HEK293 (cell line): ENCODE results near the gene SHTN1.

ENCODE experiments used
- CTCF ChIA-PET: fragments of 350-600 bp; formaldehyde crosslinking; extraction: SDS; loops from one replicate; lab custom pipeline; 2021; ENCODE audit warnings: antibody characterized with exemption; lab: Yijun Ruan, JAX
- POLR2A ChIA-PET: fragments of 300-600 bp; formaldehyde crosslinking; extraction: SDS; loops from one replicate; lab custom pipeline; 2020; ENCODE audit warnings: antibody characterized with exemption, inconsistent platforms; lab: Yijun Ruan, JAX
- H3K27ac ChIP-seq: fragments of 200-500 bp; sonication (Bioruptor generic); 2 replicates; pipeline ENCODE4 v1.5.1; 2014; ENCODE audit warnings: low read depth, low read length, control low read depth, inconsistent platforms; ENCODE audit errors: extremely low read depth
- H3K36me3 ChIP-seq, 2 experiments: fragments of 200-500 bp in 1 of 2; sonication (Bioruptor generic) in 1 of 2; 1 replicate in 1 of 2; 2 replicates in 1 of 2; pipeline ENCODE4 v1.5.1; 2014 to 2017; ENCODE audit warnings: inconsistent platforms in 2 of 2, low read length in 2 of 2; ENCODE audit not compliant: control insufficient read depth in 2 of 2, insufficient read depth in 1 of 2
- H3K4me1 ChIP-seq: fragments of 200-500 bp; sonication (Bioruptor generic); 2 replicates; pipeline ENCODE4 v1.5.1; 2014; ENCODE audit warnings: mild to moderate bottlenecking, low read length, inconsistent platforms; ENCODE audit not compliant: control insufficient read depth, insufficient read depth
- H3K4me3 ChIP-seq: 2 replicates; pipeline ENCODE4 v1.5.1; 2011; ENCODE audit warnings: low read depth, mild to moderate bottlenecking, control low read depth, low read length, moderate library complexity
- H3K9me3 ChIP-seq: fragments of 200-500 bp; sonication (Bioruptor generic); 2 replicates; pipeline ENCODE4 v1.5.1; 2014; ENCODE audit warnings: low read depth, low read length, inconsistent platforms; ENCODE audit not compliant: control insufficient read depth, insufficient read depth
- KLF16 ChIP-seq: fragments of 450-650 bp; formaldehyde crosslinking; IDR thresholded peaks from 2 replicates; pipeline ENCODE4 v1.5.1; 2017; ENCODE audit warnings: missing biosample characterization, missing genetic modification characterization
- MEIS1 ChIP-seq: sonication (generic); formaldehyde crosslinking; IDR thresholded peaks from 2 replicates; pipeline ENCODE4 v1.8.1; 2022; ENCODE audit warnings: missing genetic modification reagents, mild to moderate bottlenecking, borderline replicate concordance
- SCRT1 ChIP-seq: fragments of 450-650 bp; formaldehyde crosslinking; IDR thresholded peaks from 2 replicates; pipeline ENCODE4 v1.5.1; 2016; ENCODE audit warnings: missing biosample characterization, missing genetic modification characterization, borderline replicate concordance
- ZBTB7A ChIP-seq: fragments of 450-650 bp; formaldehyde crosslinking; IDR thresholded peaks from 2 replicates; pipeline ENCODE4 v1.5.1; 2016; ENCODE audit warnings: low read depth, missing biosample characterization, missing genetic modification characterization
- ZFP37 ChIP-seq: fragments of 450-650 bp; formaldehyde crosslinking; IDR thresholded peaks from 2 replicates; pipeline ENCODE4 v1.5.1; 2016; ENCODE audit warnings: missing biosample characterization, missing genetic modification characterization
- ZFP69B ChIP-seq: fragments of 450-650 bp; formaldehyde crosslinking; IDR thresholded peaks from 2 replicates; pipeline ENCODE4 v1.5.1; 2016; ENCODE audit warnings: missing biosample characterization, missing genetic modification characterization
- ZIC2 ChIP-seq: fragments of 450-650 bp; formaldehyde crosslinking; IDR thresholded peaks from 2 replicates; pipeline ENCODE4 v1.5.1; 2016; ENCODE audit warnings: missing biosample characterization, missing genetic modification characterization
- ZNF114 ChIP-seq: fragments of 450-650 bp; formaldehyde crosslinking; IDR thresholded peaks from 2 replicates; pipeline ENCODE4 v1.5.0; 2017; ENCODE audit warnings: missing biosample characterization, missing genetic modification characterization
- ZNF121 ChIP-seq: fragments of 450-650 bp; formaldehyde crosslinking; IDR thresholded peaks from 2 replicates; pipeline ENCODE4 v1.5.1; 2016; ENCODE audit warnings: missing biosample characterization, missing genetic modification characterization
- ZNF138 ChIP-seq: fragments of 450-650 bp; formaldehyde crosslinking; IDR thresholded peaks from 2 replicates; pipeline ENCODE4 v1.5.1; 2016; ENCODE audit warnings: missing biosample characterization, missing genetic modification characterization, borderline replicate concordance
- ZNF19 ChIP-seq: fragments of 450-650 bp; formaldehyde crosslinking; IDR thresholded peaks from 2 replicates; pipeline ENCODE4; 2016; ENCODE audit warnings: missing biosample characterization, missing genetic modification characterization, low read depth
- ZNF211 ChIP-seq: fragments of 450-650 bp; formaldehyde crosslinking; IDR thresholded peaks from 2 replicates; pipeline ENCODE4 v1.5.1; 2016; ENCODE audit warnings: low read depth, missing biosample characterization, missing genetic modification characterization
- ZNF23 ChIP-seq: fragments of 450-650 bp; formaldehyde crosslinking; IDR thresholded peaks from 2 replicates; pipeline ENCODE4 v1.5.1; 2016; ENCODE audit warnings: missing biosample characterization, missing genetic modification characterization, borderline replicate concordance
- ZNF274 ChIP-seq, 2 experiments: fragments of 200-500 bp in 1 of 2; fragments of 450-650 bp in 1 of 2; sonication (Bioruptor generic) in 1 of 2; formaldehyde crosslinking in 1 of 2; IDR thresholded peaks; 2 replicates each; pipeline versions ENCODE4 v1.5.1 to v1.6.1; 2014 to 2016; ENCODE audit warnings: borderline replicate concordance in 1 of 2, inconsistent platforms in 1 of 2, low read length in 1 of 2, missing biosample characterization in 1 of 2, missing genetic modification characterization in 1 of 2
- ZNF341 ChIP-seq: fragments of 450-650 bp; formaldehyde crosslinking; IDR thresholded peaks from 2 replicates; pipeline ENCODE4; 2016; ENCODE audit warnings: low read depth, missing biosample characterization, missing genetic modification characterization
- ZNF350 ChIP-seq: fragments of 450-650 bp; formaldehyde crosslinking; IDR thresholded peaks from 2 replicates; pipeline ENCODE4 v1.5.0; 2017; ENCODE audit warnings: missing biosample characterization, mild to moderate bottlenecking, missing genetic modification characterization
- ZNF366 ChIP-seq: fragments of 450-650 bp; formaldehyde crosslinking; conservative IDR thresholded peaks from 2 replicates; pipeline ENCODE4 v1.5.1; 2016; ENCODE audit warnings: missing biosample characterization, missing genetic modification characterization
- ZNF394 ChIP-seq: fragments of 450-650 bp; formaldehyde crosslinking; IDR thresholded peaks from 2 replicates; pipeline ENCODE4 v1.5.1; 2016; ENCODE audit warnings: missing biosample characterization, missing genetic modification characterization, mild to moderate bottlenecking, moderate library complexity, borderline replicate concordance
- ZNF423 ChIP-seq: fragments of 450-650 bp; formaldehyde crosslinking; IDR thresholded peaks from 2 replicates; pipeline ENCODE4 v1.5.1; 2016; ENCODE audit warnings: missing biosample characterization, missing genetic modification characterization
- ZNF501 ChIP-seq: fragments of 450-650 bp; formaldehyde crosslinking; IDR thresholded peaks from 2 replicates; pipeline ENCODE4 v1.5.1; 2016; ENCODE audit warnings: missing biosample characterization, missing genetic modification characterization
- ZNF626 ChIP-seq: fragments of 450-650 bp; sonication (Bioruptor Pico); formaldehyde crosslinking; IDR thresholded peaks from 2 replicates; pipeline ENCODE4 v1.5.1; 2018; ENCODE audit warnings: missing biosample characterization, missing genetic modification characterization, inconsistent platforms
- ZNF654 ChIP-seq: fragments of 450-650 bp; formaldehyde crosslinking; IDR thresholded peaks from 2 replicates; pipeline ENCODE4 v1.5.1; 2016; ENCODE audit warnings: low read depth, missing biosample characterization, missing genetic modification characterization
- ZNF785 ChIP-seq: fragments of 450-650 bp; formaldehyde crosslinking; IDR thresholded peaks from 2 replicates; pipeline ENCODE4 v1.5.1; 2016; ENCODE audit warnings: missing biosample characterization, missing genetic modification characterization
- ZXDB ChIP-seq: fragments of 450-650 bp; formaldehyde crosslinking; IDR thresholded peaks from 2 replicates; pipeline ENCODE4 v1.5.1; 2016; ENCODE audit warnings: missing biosample characterization, missing genetic modification characterization
- TF ChIP-seq, protein P1 (sequence below): fragments of 450-650 bp; IDR thresholded peaks from 2 replicates; pipeline ENCODE4 v1.5.1; 2018; ENCODE audit warnings: missing biosample characterization, missing genetic modification characterization
- TF ChIP-seq, protein P2 (sequence below): fragments of 450-650 bp; formaldehyde crosslinking; IDR thresholded peaks from 2 replicates; pipeline ENCODE4; 2016; ENCODE audit warnings: missing biosample characterization, missing genetic modification characterization
- TF ChIP-seq, protein P3 (sequence below): sonication (generic); formaldehyde crosslinking; IDR thresholded peaks from 2 replicates; pipeline ENCODE4 v1.8.1; 2022; ENCODE audit warnings: mild to moderate bottlenecking, moderate library complexity, missing genetic modification reagents
- TF ChIP-seq, protein P4 (sequence below): fragments of 450-650 bp; formaldehyde crosslinking; IDR thresholded peaks from 2 replicates; pipeline ENCODE4 v1.5.1; 2016; ENCODE audit warnings: missing biosample characterization, missing genetic modification characterization
- TF ChIP-seq, protein P5 (sequence below): fragments of 450-650 bp; formaldehyde crosslinking; IDR thresholded peaks from 2 replicates; pipeline ENCODE4 v1.5.1; 2016; ENCODE audit warnings: missing biosample characterization, missing genetic modification characterization

The SHTN1 gene

DNA sequence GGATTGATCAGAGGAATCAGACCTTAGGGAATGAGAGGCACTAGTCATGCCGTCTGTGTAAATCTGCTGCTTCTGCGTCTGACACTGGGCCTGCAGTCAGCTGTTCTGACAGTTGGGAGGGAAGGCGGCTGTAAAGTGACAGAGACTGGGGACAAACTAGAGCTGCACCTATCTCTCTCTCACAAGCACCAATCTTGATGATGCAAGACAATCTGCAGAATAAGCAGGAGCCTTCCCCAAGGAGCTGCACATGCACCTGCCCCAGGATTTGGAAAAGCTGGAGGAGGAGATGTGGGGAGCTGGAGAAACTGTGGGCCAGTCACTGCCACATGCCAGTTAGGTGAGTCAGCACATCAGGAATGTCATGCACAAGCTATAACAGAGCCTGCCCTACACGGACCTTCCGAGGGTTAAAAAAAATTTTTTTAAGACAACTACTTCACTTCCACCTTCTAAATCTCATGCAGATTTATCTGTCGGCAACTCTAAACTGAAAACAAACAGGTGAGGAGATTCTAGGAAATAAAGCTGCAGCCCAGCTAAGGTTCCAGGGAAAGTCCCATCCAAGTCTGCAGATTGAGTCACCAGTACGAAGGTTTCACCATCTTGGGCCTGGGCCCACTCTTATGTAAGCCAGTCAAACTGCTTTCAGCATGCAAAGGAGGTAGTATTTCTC, 116.5 kb downstream of the SHTN1 start (continued):
- TF ChIP-seq, protein P1, sequence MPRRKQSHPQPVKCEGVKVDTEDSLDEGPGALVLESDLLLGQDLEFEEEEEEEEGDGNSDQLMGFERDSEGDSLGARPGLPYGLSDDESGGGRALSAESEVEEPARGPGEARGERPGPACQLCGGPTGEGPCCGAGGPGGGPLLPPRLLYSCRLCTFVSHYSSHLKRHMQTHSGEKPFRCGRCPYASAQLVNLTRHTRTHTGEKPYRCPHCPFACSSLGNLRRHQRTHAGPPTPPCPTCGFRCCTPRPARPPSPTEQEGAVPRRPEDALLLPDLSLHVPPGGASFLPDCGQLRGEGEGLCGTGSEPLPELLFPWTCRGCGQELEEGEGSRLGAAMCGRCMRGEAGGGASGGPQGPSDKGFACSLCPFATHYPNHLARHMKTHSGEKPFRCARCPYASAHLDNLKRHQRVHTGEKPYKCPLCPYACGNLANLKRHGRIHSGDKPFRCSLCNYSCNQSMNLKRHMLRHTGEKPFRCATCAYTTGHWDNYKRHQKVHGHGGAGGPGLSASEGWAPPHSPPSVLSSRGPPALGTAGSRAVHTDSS: no peak
- TF ChIP-seq ZNF19 (tag by site-specific recombination) (no peak), ZNF394 (tag by site-specific recombination) (peak; percentile 34; the same call in 1 of the 2 replicates), ZFP37 (0 out of 2 replicates have a peak, but pooled peaks have one; percentile 63), ZNF341 (tag by site-specific recombination) (no peak), ZNF121 (tag by site-specific recombination) (no peak), ZXDB (tag by site-specific recombination) (no peak), ZNF785 (tag by site-specific recombination) (no peak), ZNF274 (IDR thresholded peaks at IDR 0.05; ENCODE audit: low read length) (no peak), ZNF274 (tag by site-specific recombination; IDR thresholded peaks at IDR 0.05; ENCODE audit: borderline replicate concordance) (no peak), ZNF501 (tag by site-specific recombination) (no peak), ZNF350 (tag by site-specific recombination) (no peak), ZNF654 (tag by site-specific recombination) (no peak), ZFP69B (tag by site-specific recombination) (peak; percentile 89), ZNF366 (peak; percentile 39; the same call in 1 of the 2 replicates), ZIC2 (tag by site-specific recombination) (no peak), ZNF114 (no peak)
- TF ChIP-seq, protein P2, sequence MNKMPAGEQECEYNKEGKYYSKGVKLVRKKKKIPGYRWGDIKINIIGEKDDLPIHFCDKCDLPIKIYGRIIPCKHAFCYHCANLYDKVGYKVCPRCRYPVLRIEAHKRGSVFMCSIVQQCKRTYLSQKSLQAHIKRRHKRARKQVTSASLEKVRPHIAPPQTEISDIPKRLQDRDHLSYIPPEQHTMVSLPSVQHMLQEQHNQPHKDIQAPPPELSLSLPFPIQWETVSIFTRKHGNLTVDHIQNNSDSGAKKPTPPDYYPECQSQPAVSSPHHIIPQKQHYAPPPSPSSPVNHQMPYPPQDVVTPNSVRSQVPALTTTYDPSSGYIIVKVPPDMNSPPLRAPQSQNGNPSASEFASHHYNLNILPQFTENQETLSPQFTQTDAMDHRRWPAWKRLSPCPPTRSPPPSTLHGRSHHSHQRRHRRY (tag by site-specific recombination): no peak
- TF ChIP-seq, protein P3, sequence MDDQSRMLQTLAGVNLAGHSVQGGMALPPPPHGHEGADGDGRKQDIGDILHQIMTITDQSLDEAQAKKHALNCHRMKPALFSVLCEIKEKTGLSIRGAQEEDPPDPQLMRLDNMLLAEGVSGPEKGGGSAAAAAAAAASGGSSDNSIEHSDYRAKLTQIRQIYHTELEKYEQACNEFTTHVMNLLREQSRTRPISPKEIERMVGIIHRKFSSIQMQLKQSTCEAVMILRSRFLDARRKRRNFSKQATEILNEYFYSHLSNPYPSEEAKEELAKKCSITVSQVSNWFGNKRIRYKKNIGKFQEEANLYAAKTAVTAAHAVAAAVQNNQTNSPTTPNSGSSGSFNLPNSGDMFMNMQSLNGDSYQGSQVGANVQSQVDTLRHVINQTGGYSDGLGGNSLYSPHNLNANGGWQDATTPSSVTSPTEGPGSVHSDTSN: no peak
- TF ChIP-seq, protein P4, sequence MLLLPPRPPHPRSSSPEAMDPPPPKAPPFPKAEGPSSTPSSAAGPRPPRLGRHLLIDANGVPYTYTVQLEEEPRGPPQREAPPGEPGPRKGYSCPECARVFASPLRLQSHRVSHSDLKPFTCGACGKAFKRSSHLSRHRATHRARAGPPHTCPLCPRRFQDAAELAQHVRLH (tag by site-specific recombination): no peak
- TF ChIP-seq, protein P5, sequence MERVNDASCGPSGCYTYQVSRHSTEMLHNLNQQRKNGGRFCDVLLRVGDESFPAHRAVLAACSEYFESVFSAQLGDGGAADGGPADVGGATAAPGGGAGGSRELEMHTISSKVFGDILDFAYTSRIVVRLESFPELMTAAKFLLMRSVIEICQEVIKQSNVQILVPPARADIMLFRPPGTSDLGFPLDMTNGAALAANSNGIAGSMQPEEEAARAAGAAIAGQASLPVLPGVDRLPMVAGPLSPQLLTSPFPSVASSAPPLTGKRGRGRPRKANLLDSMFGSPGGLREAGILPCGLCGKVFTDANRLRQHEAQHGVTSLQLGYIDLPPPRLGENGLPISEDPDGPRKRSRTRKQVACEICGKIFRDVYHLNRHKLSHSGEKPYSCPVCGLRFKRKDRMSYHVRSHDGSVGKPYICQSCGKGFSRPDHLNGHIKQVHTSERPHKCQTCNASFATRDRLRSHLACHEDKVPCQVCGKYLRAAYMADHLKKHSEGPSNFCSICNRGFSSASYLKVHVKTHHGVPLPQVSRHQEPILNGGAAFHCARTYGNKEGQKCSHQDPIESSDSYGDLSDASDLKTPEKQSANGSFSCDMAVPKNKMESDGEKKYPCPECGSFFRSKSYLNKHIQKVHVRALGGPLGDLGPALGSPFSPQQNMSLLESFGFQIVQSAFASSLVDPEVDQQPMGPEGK (tag by site-specific recombination): no peak; the same call in 1 of the 2 replicates

DNA sequence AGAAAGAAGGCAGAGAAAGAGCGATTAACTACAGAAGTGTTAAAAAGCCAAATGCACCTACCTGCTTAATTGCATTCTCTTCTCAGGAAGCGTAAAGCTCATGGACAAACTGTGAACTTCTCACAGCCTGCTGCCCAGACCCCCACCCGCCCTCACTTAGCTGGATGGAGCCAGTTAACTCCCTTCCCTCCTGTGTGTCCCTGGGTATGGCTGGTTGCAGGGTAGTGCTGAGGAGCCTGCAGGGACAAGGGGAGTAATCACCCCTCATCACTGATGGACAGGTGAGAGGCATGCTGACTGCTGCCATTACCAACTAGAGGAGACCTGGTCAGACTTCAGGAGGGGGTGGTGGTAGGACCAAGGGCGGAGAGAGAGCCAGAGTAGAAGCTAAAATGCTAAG, 118.2 kb downstream of the SHTN1 start:
- CTCF ChIA-PET: interaction anchor here (1.5 kb wide), 1 partner anchor 286 kb away, joined by 3 read pairs; no protein-coding TSS in a partner anchor
- H3K4me3 ChIP-seq: no peak overlapping the region
- no peak overlapping the region for H3K27ac ChIP-seq
- H3K9me3 ChIP-seq: no peaks in the 10 kb centered on the region
- H3K36me3 ChIP-seq: peaks cover 0 to 14% of the 10 kb centered on the region in 2 experiments; a peak in 1 of 3 replicates
- POLR2A ChIA-PET: no interaction called here
- H3K4me1 ChIP-seq: peaks cover 4% of the 10 kb centered on the region; the same call in 1 of the 2 replicates
- TF ChIP-seq KLF16 (tag by site-specific recombination): no peak
- TF ChIP-seq MEIS1: no peak
- no peak for TF ChIP-seq ZNF626
- no peak for TF ChIP-seq ZNF23 (tag by site-specific recombination)
- no peak for TF ChIP-seq ZNF423 (tag by site-specific recombination)
- TF ChIP-seq SCRT1 (tag by site-specific recombination): no peak
- TF ChIP-seq ZBTB7A: no peak
- no peak for TF ChIP-seq ZNF211 (tag by site-specific recombination)
- TF ChIP-seq ZFP69B (tag by site-specific recombination): no peak
- no peak for TF ChIP-seq ZNF138 (tag by site-specific recombination)
